ENCODE results near the gene WEE1.

WEE1 gene

GRCh38 chr11:9528136-9528501 lies 45.4 kb upstream of the WEE1 start:
- TF ChIP-seq TAF1 (IDR thresholded peaks at IDR 0.05; ENCODE audit: borderline replicate concordance, insufficient read depth, low read length), result no peak

- TF ChIP-seq POLR2AphosphoS5 (IDR thresholded peaks at IDR 0.05; ENCODE audit: low read depth, low read length), result no peak
- TF ChIP-seq FOXP2 (optimal IDR thresholded peaks at IDR 0.05; ENCODE audit: borderline replicate concordance, extremely low read depth, extremely low read length, insufficient read depth), result no peak
- TF ChIP-seq SIN3A (IDR thresholded peaks at IDR 0.05; ENCODE audit: borderline replicate concordance, insufficient read depth, low read length), result no peak
- TF ChIP-seq, protein P1, sequence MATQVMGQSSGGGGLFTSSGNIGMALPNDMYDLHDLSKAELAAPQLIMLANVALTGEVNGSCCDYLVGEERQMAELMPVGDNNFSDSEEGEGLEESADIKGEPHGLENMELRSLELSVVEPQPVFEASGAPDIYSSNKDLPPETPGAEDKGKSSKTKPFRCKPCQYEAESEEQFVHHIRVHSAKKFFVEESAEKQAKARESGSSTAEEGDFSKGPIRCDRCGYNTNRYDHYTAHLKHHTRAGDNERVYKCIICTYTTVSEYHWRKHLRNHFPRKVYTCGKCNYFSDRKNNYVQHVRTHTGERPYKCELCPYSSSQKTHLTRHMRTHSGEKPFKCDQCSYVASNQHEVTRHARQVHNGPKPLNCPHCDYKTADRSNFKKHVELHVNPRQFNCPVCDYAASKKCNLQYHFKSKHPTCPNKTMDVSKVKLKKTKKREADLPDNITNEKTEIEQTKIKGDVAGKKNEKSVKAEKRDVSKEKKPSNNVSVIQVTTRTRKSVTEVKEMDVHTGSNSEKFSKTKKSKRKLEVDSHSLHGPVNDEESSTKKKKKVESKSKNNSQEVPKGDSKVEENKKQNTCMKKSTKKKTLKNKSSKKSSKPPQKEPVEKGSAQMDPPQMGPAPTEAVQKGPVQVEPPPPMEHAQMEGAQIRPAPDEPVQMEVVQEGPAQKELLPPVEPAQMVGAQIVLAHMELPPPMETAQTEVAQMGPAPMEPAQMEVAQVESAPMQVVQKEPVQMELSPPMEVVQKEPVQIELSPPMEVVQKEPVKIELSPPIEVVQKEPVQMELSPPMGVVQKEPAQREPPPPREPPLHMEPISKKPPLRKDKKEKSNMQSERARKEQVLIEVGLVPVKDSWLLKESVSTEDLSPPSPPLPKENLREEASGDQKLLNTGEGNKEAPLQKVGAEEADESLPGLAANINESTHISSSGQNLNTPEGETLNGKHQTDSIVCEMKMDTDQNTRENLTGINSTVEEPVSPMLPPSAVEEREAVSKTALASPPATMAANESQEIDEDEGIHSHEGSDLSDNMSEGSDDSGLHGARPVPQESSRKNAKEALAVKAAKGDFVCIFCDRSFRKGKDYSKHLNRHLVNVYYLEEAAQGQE (IDR thresholded peaks at IDR 0.05; ENCODE audit: insufficient read depth in 1 of 2, low read depth in 2 of 2, low read length in 2 of 2), result no peak
- TF ChIP-seq TAF1 (IDR thresholded peaks at IDR 0.05; ENCODE audit: borderline replicate concordance, insufficient read depth, low read length), result no peak
Measured at GRCh38 chr11:9528573-9529333, 44.7 kb upstream of the WEE1 start.

- TF ChIP-seq FOXP2 (optimal IDR thresholded peaks at IDR 0.05; ENCODE audit: borderline replicate concordance, extremely low read depth, extremely low read length, insufficient read depth) (no peak), SIN3A (IDR thresholded peaks at IDR 0.05; ENCODE audit: borderline replicate concordance, insufficient read depth, low read length) (no peak), TAF1 (IDR thresholded peaks at IDR 0.05; ENCODE audit: borderline replicate concordance, insufficient read depth, low read length) (no peak), POLR2AphosphoS5 (IDR thresholded peaks at IDR 0.05; ENCODE audit: low read depth, low read length) (no peak)
- TF ChIP-seq, protein P1 (IDR thresholded peaks at IDR 0.05; ENCODE audit: insufficient read depth in 1 of 2, low read depth in 2 of 2, low read length in 2 of 2), result no peak
Measured at GRCh38 chr11:9529334-9529650, 44.2 kb upstream of the WEE1 start.

GRCh38 chr11:9530020-9530621 lies 43.3 kb upstream of the WEE1 start:
- TF ChIP-seq POLR2AphosphoS5 (IDR thresholded peaks at IDR 0.05; ENCODE audit: low read depth, low read length), result no peak
- no peak for TF ChIP-seq SIN3A (IDR thresholded peaks at IDR 0.05; ENCODE audit: borderline replicate concordance, insufficient read depth, low read length)
- TF ChIP-seq, protein P1 (IDR thresholded peaks at IDR 0.05; ENCODE audit: insufficient read depth in 1 of 2, low read depth in 2 of 2, low read length in 2 of 2), result no peak
- TF ChIP-seq FOXP2 (optimal IDR thresholded peaks at IDR 0.05; ENCODE audit: borderline replicate concordance, extremely low read depth, extremely low read length, insufficient read depth), result no peak
- no peak for TF ChIP-seq TAF1 (IDR thresholded peaks at IDR 0.05; ENCODE audit: borderline replicate concordance, insufficient read depth, low read length)

DNA sequence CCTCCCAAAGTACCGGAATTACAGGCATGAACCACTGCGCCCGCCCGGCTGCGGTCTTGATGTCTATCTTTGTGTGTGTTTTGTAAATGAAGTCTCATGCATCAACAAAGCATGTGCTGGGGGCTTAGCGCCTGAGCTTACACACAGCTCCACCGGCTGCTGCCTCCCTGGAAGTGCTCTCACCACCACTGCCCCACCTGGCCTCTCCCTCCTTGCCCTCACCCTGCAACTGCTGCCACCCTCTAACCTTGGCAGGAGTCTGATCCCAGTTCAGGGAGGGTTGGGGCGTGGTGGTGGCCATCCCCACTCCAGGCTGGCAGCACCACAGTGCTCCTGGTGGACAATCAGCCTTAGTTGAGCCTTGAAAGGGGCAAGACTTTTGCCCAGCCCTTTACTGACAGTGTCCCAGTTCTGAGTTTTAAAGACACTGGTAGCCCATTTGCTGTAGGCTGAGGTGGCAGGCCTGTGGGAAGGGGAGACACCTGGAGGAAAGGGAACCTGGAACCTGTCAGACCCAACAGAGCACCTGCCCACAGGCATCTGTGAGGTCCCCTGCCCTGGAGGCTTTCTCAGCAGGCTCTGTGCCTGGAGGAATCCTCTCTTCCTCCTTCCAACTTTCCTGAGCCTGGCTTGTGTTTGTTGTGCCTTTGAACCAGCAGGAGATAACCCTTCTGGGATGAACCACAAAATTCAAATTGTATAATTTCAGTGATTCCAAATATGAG lies 42.4 kb upstream of the WEE1 start:
- TF ChIP-seq, protein P1 (IDR thresholded peaks at IDR 0.05; ENCODE audit: insufficient read depth in 1 of 2, low read depth in 2 of 2, low read length in 2 of 2), result no peak
- no peak for TF ChIP-seq POLR2AphosphoS5 (IDR thresholded peaks at IDR 0.05; ENCODE audit: low read depth, low read length)
- TF ChIP-seq FOXP2 (optimal IDR thresholded peaks at IDR 0.05; ENCODE audit: borderline replicate concordance, extremely low read depth, extremely low read length, insufficient read depth), result no peak
- TF ChIP-seq SIN3A (IDR thresholded peaks at IDR 0.05; ENCODE audit: borderline replicate concordance, insufficient read depth, low read length), result no peak
- no peak for TF ChIP-seq TAF1 (IDR thresholded peaks at IDR 0.05; ENCODE audit: borderline replicate concordance, insufficient read depth, low read length)
